G401.6 (cell line): ENCODE results near the gene TENT5C.

Source experiments
- FAIRE-seq: peaks from 2 replicates; lab custom pipeline; 2012; peaks lifted over from hg19 to GRCh38; lab: Jason Lieb, UNC

TENT5C gene

DNA sequence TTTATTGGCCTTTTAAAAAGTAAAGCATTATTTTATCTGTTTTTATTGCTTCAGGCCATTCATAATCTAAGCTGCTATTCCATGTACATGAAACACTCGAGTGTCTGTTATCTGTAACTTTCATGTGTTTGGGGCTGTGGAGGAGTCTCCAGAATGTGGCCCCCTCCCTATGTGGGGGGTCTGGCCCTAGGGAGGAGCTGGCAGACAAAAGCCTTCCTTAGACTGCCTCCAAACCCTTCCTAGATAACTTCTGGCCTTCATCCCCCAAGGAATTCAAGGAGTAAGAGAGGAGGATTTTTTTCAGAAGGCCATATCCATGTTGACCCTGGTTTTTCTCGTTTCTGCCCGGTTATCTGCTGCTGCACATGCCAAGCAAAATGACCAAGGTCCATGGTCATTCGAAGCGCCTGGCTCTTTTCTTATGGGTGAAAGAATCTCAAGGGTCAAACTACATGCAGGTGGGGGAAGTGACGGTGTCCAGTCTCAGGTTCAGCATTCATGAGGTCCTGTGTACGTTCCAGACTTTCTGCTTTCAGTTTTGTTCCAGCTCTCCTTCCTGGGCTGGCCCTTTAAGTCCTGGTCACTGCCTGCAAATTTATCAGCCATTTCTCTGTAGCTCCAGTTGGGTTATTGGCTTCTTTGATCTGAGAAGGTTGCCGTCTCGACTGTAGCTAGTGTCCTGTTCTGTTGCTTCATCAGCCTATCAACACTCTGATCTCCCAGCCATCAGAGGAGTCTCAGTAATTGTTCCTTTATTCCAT lies 8.3 kb downstream of the TENT5C start:
- FAIRE-seq: no peak

DNA sequence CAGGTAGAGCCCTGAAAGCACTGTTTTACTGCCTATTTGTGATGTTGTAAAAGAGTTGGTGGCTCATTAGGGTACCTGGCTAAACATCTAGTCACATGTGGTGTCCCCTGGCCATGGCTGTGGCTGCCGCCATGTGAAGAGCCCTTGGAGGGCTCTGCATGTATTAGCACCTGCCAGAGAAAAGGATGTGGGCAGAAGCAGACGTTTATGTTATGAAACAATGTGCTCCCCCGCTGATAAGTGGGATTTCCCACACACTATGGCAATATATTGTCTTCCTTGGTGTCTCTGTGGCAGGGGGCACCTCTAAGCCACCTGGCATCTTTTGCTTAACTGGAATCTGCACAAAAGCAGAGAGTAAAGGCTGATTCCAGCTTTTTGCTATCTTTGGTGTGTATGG lies 9.6 kb downstream of the TENT5C start:
- no peak for FAIRE-seq

DNA sequence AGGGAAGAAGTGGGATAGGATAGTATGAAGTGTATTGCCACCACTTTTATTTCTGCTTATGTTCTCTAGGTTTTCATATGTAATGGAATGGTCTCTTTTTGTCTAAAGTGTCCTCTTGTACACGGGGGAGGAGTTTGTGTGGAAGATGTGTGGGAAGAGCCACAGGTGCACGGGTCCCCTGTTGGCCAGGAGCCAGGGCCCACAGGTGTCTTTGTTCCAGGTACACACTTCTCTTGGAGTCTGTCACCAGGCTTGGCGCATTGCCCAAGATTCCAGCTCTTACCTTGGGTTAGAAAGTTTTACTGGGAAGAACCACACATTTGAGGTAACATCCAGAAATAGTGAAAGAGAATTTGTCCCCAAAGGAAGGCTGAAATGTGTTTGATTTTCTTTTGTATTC lies 10.5 kb downstream of the TENT5C start:
- no peak for FAIRE-seq

DNA sequence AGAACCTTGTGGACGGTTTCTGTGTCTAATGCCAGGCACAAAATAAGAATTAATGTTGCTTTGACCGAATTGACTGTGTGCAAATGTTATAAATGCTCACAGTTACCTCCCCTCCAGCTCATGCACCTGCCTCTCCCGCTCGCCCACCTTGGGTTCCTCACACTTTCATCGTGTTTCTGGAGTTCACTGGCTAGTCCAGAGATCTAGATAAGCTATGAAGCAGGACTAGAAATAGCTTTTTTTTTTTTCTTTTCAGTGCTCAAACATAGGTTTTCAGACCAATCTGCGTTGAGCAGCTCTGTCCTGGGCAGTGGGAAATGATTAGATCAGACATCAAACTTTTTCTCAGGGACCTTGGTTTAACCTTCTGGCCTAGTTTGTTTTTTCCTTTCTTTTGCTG lies 11.1 kb downstream of the TENT5C start:
- FAIRE-seq: no peak

DNA sequence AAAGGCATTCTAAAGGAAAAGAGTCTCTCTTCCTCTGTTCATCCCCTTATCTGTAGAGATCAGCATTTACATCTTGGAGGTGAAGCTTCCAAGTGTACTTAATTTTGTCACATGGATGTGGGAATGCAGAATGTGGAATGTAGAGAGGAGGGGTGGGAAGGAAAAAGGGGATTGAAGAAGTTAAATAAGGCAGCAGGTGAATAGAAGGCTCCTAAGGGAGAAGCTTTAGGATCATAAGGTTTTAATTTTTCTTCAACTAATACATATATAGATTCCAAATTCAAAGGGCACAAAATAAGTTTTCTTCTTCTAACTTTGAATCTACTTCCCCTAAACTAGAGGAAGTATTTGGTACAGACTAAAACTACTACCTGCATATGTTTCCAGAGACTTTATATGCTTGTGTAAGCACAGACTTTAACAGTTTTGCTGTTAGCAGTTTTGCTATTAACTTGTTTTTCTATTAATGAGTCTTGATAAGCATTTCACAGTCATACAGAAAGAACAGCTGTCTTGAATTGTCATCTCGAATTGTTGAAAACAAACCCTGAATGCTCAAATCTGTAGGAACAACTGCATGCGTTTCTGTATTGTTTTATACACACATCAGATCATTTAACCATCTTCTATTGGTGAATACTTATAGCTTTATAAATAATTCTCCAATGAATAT lies 12.7 kb downstream of the TENT5C start:
- no peak for FAIRE-seq

DNA sequence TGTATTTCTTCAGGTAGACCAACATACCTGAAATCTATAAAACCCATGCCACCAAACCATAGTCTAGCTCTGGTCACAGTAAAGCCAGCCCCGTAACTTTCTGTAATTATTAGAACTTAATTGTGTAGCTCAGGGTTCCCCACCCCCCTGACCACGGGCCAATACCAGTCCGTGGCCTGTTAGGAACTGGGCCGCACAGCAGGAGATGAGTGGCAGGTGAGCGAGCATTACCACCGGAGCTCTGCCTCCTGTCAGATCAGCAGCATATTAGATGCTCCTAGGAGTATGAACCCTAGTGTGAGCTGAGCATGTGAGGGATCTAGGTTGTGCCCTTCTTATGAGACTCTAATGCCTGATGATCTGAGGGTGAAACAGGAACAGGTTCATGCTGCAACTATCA lies 14.6 kb downstream of the TENT5C start:
- no peak for FAIRE-seq

DNA sequence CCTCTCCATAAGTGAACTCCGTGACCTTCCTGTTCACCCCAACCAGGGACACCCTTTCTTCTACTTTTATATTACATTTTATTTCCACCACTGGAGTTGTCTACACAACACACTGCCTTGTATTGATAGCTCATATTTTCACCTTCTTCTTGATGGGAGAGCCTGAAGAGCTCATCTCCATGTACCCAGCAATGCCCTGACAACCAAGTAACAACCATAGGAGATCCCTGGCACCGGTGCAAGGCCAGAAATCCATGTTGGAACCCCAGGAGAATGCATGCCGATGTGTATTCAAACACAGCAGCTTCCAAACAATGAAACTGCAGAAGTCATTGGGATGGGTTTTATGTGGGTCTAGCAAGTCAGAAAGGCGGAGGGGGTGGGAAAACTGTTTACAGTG lies 15.5 kb downstream of the TENT5C start:
- no peak for FAIRE-seq

DNA sequence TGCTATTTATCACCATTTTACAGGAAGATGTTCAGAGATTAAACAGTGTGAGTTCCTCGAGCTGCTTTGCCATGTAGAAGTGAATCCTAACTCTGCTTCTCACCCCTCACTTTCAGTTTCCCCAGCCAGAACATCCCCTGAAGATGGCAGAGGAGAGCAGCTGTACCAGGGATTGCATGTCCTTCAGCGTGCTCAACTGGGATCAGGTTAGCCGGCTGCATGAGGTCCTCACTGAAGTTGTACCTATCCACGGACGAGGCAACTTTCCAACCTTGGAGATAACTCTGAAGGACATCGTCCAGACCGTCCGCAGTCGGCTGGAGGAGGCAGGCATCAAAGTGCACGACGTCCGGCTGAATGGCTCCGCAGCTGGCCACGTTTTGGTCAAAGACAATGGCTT lies 16.9 kb downstream of the TENT5C start:
- no peak for FAIRE-seq

DNA sequence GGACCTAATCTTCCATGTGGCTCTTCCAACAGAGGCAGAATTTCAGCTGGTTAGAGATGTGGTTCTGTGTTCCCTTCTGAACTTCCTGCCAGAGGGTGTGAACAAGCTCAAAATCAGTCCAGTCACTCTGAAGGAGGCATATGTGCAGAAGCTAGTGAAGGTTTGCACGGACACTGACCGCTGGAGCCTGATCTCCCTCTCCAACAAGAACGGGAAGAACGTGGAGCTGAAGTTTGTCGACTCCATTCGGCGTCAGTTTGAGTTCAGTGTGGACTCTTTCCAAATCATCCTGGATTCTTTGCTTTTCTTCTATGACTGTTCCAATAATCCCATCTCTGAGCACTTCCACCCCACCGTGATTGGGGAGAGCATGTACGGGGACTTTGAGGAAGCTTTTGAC lies 17.3 kb downstream of the TENT5C start:
- no peak for FAIRE-seq

DNA sequence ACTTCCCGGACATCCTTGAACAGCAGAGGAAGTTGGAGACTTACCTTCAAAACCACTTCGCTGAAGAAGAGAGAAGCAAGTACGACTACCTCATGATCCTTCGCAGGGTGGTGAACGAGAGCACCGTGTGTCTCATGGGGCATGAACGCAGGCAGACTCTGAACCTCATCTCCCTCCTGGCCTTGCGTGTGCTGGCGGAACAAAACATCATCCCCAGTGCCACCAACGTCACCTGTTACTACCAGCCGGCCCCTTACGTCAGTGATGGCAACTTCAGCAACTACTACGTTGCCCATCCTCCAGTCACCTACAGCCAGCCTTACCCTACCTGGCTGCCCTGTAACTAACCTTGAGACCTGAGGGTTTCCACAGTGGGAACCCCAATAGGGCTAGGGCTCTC lies 17.9 kb downstream of the TENT5C start:
- no peak for FAIRE-seq

DNA sequence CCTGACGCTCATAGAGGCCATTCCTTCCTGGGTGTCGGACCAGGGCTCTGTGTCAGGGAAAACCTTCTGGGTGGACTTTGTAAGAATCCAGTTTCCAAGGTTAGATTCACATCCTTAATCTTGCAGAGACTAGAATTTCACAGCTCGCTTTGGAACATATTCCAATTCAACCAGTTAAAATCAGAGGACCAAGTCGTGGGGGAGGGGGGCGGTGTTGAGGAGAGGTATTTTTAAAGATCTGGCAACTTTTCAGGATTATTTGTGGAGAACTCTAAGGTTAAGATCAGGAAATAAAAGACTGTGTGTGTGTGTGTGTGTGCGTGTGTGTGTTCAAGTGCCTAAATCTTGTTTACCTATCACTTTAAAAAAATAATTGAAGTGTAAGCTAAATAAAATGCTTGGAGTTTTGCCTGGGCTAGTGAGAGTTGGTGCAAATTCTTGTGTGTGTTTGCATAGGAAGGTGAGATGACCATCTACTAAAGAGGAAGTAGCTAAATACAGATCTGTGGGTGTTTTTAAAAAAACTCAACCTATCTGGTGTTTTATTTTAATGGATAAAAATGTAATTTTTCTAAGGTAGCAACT lies 21.8 kb downstream of the TENT5C start:
- no peak for FAIRE-seq

DNA sequence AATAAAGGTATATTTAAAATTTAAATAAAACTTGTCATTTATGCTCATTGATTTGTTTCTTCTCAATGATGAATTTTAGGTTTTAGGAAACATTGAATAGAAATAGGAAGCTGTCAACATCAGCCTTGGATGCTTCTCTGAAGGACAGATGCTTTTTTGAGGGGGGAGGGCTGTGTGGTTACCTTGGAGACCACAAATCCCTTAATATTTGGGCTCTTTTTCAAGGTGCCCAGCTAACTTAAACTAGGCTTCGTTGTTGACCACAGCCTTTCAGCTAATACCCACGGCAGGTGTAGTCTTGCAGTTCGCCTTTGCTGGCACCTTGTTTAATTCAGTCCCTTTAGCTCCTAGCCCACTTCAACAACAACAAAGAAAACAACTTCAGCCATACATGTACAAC lies 22.5 kb downstream of the TENT5C start:
- FAIRE-seq: no peak

DNA sequence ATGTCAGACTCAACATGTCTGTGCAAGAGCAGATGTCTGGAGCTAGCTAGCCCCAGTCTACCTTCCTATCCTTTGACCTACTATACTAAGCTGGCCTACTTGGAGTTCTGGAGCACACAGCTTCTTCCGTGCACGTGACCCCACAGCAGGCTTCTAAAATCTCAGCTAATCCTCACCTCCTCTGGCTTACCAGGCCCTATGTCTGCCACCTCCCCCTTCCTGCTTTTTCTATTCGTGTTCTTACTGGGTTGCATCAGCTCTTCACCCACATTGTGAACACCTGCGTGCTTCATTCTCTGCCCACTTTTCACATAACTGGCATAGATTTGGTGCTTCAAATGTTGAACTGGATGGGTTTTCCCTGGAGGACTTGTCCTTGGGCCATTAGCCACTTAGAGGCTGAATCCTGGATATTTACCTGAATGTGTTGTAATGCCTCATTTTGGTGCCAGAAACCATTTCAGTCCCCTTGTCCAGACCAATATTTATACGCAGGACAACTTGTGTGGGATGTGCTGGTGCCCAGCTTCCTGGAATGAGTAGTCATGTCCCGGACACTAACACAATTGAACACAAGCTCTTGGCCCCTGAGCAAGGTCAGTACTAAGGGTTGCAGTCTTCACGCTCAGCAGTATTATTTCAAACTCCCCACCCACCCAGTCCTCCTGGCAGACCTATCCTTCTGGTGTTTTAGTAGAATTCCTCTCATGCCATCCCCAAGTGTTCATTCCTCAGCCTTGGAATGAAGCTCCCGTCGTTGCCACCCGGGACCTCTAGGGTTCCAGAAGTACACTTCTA lies 24.0 kb downstream of the TENT5C start:
- no peak for FAIRE-seq

DNA sequence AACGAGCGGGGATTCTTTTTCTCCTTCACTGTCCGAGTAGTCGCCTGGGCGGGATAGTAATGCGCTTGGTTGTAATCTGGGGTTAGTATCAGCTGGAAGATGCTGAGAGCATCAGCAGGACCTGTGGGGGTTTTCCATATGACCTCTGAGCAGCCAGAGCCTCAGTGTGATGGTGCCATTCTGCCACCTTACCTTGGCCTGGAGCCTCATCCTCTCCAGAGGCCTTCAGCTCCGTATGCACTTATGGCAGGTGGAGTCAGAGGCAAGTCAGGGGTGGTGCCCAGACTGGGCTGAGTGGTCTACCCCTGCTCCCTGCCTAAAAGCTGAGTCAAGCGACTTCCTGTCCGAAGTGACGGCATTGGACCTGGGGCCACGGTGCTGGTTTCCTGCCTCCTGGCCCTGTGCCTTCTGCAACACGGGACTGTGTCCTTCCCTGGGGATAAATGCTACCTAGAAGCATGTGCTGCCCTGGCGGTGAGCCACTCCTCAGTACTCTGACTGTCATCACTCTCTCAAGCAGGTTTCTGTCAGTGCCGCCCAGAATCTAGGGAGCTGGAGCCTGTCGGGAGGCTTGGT lies 24.7 kb downstream of the TENT5C start:
- no peak for FAIRE-seq

DNA sequence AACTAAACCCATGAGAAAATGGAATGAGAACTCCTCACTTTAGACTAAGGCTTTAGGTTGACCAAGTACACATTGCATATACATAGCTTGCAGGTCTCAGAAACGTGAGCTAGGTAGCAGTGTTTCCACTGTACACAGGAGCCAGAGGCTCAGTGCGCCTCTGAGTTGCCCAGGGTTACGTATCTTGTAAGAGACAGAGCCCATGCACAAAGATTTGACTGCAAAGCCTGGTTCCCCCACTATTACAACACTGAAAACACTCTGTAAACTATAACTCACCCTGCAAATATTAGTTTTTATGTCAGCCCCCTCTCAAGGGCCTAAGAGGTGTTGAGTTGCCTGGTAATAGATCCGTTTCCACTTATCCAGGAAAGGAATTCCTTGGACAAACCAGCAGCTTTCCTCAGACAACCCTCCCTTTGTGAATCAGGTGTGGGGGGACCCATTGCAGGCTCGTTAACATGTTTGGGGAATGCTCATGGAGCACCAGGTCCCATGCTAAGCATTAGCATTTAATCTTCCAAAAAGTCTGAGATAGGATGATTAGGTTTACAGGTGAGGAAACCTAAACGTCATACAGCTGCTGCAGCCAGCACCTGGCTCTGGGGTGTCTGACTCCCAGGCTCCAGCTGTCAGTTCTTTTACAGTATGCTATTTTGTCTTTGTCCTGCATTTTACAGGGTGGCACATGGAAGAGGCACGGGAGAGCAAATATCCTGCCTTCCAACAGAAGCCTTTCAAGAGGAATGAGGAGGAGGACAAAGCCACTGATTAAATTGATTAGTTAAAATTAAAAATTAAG lies 25.7 kb downstream of the TENT5C start:
- FAIRE-seq: no peak

DNA sequence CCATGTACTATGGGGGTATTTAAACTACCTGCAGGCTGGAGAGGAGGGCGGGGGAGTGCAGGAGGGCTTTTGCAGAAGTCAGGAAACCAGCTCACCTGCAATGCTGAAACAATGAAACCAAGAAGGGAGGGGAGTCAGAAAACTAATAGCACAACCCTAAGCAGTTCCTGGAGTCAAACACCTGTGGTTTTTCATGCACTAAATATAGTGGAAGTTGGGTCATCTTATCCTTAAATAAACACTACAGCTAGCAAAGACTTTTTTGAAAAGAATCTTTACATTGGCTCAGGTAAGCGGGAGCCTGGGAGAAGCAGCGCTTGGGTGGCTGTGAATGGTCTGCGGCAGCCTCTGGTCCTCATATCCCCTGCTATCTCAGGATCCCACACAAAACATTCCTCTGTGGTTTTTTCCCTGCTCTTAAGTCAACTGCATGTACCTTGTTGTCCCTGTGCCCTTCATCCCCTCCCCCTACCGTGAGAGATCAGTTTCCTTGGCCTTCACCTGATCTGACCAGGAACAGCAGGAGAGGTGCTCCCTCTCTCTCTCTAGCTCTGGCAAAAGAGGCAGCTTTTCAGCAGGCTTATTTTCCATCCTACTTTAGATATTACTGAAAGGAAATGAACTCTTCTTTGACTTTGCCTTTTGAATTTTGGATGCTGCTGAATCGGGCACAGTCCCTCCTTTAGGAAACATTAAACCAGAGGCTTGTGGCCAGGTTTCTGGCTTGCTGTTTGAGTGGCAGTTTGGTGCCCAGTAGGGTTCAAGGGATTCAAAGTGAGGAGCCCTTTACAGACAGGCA lies 26.6 kb downstream of the TENT5C start:
- no peak for FAIRE-seq

DNA sequence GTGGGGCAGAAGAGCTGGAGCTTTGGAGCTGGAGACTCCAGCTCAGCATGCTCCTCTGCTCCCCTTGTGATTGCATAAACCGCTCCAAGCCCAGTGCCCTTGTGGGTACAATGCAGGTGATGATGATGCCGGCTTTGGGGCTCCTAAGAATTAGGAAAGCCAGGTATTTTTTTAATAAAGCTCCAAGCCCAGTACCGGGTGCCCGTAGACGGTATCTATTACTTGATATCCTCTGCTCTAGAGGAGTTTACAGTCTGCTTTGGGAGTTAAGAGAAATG lies 27.2 kb downstream of the TENT5C start:
- FAIRE-seq: no peak

DNA sequence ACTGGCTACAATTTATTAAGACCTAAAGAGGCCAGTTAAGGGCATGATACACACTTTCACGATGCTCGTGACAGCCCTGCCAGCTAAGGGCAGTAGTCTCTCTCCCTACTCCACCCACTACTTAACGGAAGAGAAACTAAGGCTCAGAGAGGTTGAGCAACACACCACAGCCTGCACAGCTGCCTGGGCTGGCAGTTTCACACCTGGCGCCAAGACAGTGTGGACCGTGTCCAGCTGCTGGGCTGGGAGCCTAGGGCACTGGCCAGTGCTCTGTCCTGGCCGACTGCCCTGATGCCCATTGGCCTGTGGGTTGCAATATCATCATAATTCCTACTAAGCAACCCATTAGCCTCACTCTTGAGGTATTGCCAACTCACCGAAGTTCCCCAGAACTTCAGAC lies 27.6 kb downstream of the TENT5C start:
- FAIRE-seq: no peak

DNA sequence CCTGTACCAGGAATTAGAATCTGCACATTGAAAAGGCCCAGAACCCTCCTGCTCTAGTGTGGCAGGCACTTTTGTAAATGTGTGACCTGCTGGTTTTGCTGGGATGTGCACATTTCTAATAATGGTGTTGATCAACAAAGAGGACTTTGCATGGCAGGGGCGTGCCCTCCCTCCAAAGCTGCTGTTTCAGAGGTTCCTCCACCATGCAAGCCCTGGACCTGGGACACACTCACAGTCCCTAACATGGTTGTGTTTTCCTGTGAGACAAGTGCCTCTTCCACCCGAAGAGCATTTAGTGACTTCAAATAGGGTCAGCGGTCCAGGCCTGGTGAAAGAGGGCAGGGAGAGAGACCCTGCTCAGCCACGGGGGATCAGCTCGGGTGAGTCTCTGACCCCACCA lies 28.1 kb downstream of the TENT5C start:
- no peak for FAIRE-seq

DNA sequence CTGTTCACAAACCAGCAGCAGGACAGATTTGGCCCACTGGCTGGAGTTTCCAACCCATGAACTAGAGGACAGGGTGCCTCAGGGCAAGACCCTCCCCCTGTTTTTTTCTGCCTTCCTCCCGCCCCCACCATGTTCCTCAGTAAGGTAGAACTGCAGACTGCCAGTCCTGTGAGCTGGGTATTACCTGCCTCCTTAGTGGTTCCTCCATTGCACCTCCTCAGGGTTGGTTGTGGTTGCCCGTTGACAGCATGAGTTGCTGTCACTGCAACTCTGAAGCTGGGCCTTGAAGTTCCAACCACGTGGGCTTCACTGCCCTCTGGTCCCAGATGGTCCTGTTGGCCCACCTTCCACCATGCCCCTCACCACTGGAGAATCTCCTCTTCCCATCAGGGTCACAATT lies 28.8 kb downstream of the TENT5C start:
- no peak for FAIRE-seq

DNA sequence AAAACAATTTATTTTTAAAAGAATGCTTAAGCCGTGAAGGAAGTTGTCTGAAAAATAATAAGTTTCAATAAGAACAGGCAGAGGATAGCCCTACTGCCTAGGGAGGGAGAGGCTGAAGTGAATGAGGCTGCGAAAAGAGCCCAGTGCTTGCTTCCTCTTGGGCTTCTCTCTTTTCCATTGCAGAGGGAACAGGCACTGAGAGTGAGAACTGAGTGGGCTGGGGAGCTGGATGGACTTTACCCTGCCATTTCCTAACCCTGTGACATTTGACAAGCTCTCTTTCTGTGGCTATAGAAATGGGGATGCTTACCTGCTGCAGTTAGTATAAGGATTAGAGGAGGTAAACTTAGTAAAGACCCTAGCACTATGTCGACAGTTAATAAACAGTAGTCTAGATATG lies 30.0 kb downstream of the TENT5C start:
- no peak for FAIRE-seq
